ENCODE data around the gene CCR9.

GRCh38 chr3:45910892-45911291 is 24.5 kb downstream of the CCR9 start:
- TF ChIP-seq CTCF (IDR thresholded peaks at IDR 0.05) (no peak), POLR2AphosphoS5 (IDR thresholded peaks at IDR 0.05) (no peak)
